MCF 10A (cell line): Measurements from ENCODE around the gene DAPK2. TPM values are rescaled to one million over a fixed set of nuclear protein-coding genes. Genes with fewer than 3 reads are reported as not detected.

Source experiments
- BruUV-seq: library from RNA; stranded (reverse); fragments of 400-500 nt; replicated peaks from 2 replicates; lab custom pipeline; 2021; lab: Mats Ljungman, UMichigan
- CTCF ChIA-PET: fragments of 300-600 bp; sonication (Branson Sonifier 250); formaldehyde crosslinking; extraction: SDS; loops from one replicate; lab custom pipeline; 2021; ENCODE audit warnings: antibody characterized with exemption, inconsistent platforms; lab: Yijun Ruan, JAX
- POLR2A ChIA-PET: fragments of 300-600, 350-650 bp; sonication (Branson Sonifier 250); formaldehyde crosslinking; extraction: SDS; loops from one replicate; lab custom pipeline; 2020; ENCODE audit warnings: antibody characterized with exemption, inconsistent platforms; lab: Yijun Ruan, JAX
- DNase-seq: peaks from one replicate; pipeline ENCODE4 v3.0.0-alpha.2; 2018; ENCODE audit not compliant: unreplicated experiment
- H3K27ac Mint-ChIP-seq: one replicate; pipeline ENCODE4 v1.8.0; 2022; ENCODE audit warnings: mild to moderate bottlenecking, low read depth, mixed read lengths; ENCODE audit not compliant: unreplicated experiment
- H3K27me3 Mint-ChIP-seq: one replicate; pipeline ENCODE4 v1.8.0; 2022; ENCODE audit warnings: mixed read lengths; ENCODE audit not compliant: insufficient read depth, unreplicated experiment
- H3K36me3 Mint-ChIP-seq: one replicate; pipeline ENCODE4 v1.8.0; 2022; ENCODE audit warnings: mild to moderate bottlenecking, moderate library complexity, mixed read lengths; ENCODE audit not compliant: insufficient read depth, unreplicated experiment
- H3K4me1 Mint-ChIP-seq: one replicate; pipeline ENCODE4 v1.8.0; 2022; ENCODE audit warnings: mixed read lengths; ENCODE audit not compliant: insufficient read depth, unreplicated experiment
- H3K4me3 Mint-ChIP-seq: one replicate; pipeline ENCODE4 v1.8.0; 2022; ENCODE audit warnings: mild to moderate bottlenecking, moderate library complexity, mixed read lengths; ENCODE audit not compliant: unreplicated experiment
- H3K9me3 Mint-ChIP-seq: one replicate; pipeline ENCODE4 v1.8.0; 2022; ENCODE audit warnings: mixed read lengths; ENCODE audit not compliant: unreplicated experiment
- CTCF ChIP-seq: fragments of 200-600 bp; IDR thresholded peaks from one replicate; pipeline ENCODE4 v1.8.0; 2022; ENCODE audit warnings: antibody characterized with exemption, mild to moderate bottlenecking; ENCODE audit not compliant: unreplicated experiment
- intact Hi-C: fragments of 100-400 bp; cut with micrococcal nuclease; formaldehyde crosslinking; loops from 2 replicates; pipeline ENCODE4 v1.14.1; 2022
- total RNA-seq: library from RNA; stranded (reverse); gene quantifications from 2 replicates; pipeline ENCODE4 v1.2.3, GENCODE V29; 2022

DAPK2 gene
- total RNA-seq, 1 experiment from 2014 or later = 4.6 TPM

- ChIA-PET POLR2A (interaction anchor here (1.7 kb wide), 1 partner anchor 59 kb away, joined by 5 read pairs; no protein-coding TSS in a partner anchor), CTCF (interaction anchor here (0.7 kb wide), 1 partner anchor 37 kb away, joined by 3 read pairs; no protein-coding TSS in a partner anchor)
- peak; percentile 73 for DNase-seq
- H3K4me3 Mint-ChIP-seq = no peak overlapping the region
- H3K9me3 Mint-ChIP-seq = no peaks in the 10 kb centered on the region
- peak overlapping the region; percentile 49 for H3K27ac Mint-ChIP-seq
- no peaks in the 10 kb centered on the region for H3K36me3 Mint-ChIP-seq
- H3K27me3 Mint-ChIP-seq = no peaks in the 10 kb centered on the region
- intact Hi-C loops = no loop called here
- BruUV-seq = no TSS peak
- peaks cover 24% of the 10 kb centered on the region for H3K4me1 Mint-ChIP-seq
- no peak for TF ChIP-seq CTCF
Measured at GRCh38 chr15:63950911-63951481, 95.3 kb downstream of the DAPK2 start.

GRCh38 chr15:63948971-63949370 lies 97.3 kb downstream of the DAPK2 start:
- no TSS peak for BruUV-seq
- Mint-ChIP-seq H3K9me3 (no peaks in the 10 kb centered on the region), H3K4me3 (no peak overlapping the region), H3K4me1 (peaks cover 37% of the 10 kb centered on the region), H3K27me3 (no peaks in the 10 kb centered on the region), H3K36me3 (no peaks in the 10 kb centered on the region), H3K27ac (no peak overlapping the region)
- TF ChIP-seq CTCF = no peak
- no peak for DNase-seq
- ChIA-PET CTCF (interaction anchor here (1.5 to 1.7 kb wide), 2 partner anchors 98 to 100 kb away, joined by 5 to 7 read pairs; partner anchors contain the start of gene DAPK2), POLR2A (interaction anchor here (1.5 kb wide), 1 partner anchor 55 kb away, joined by 4 read pairs; no protein-coding TSS in a partner anchor)
- intact Hi-C loops = loop anchor here (5.0 kb wide), 2 partner anchors 53 to 118 kb away; no protein-coding TSS in a partner anchor

GRCh38 chr15:63948436-63948835 lies 97.8 kb downstream of the DAPK2 start:
- no peaks in the 10 kb centered on the region for H3K9me3 Mint-ChIP-seq
- no peaks in the 10 kb centered on the region for H3K36me3 Mint-ChIP-seq
- no TSS peak for BruUV-seq
- no peaks in the 10 kb centered on the region for H3K27me3 Mint-ChIP-seq
- peaks cover 37% of the 10 kb centered on the region for H3K4me1 Mint-ChIP-seq
- no peak for TF ChIP-seq CTCF
- H3K27ac Mint-ChIP-seq = no peak overlapping the region
- no peak for DNase-seq
- intact Hi-C loops = loop anchor here (5.0 kb wide), 2 partner anchors 54 to 119 kb away; no protein-coding TSS in a partner anchor
- H3K4me3 Mint-ChIP-seq = no peak overlapping the region
- POLR2A ChIA-PET = interaction anchor here (0.8 to 1.5 kb wide), 2 partner anchors 56 to 95 kb away, joined by 3 to 4 read pairs; no protein-coding TSS in a partner anchor
- CTCF ChIA-PET = interaction anchor here (4.9 to 5.2 kb wide), 2 partner anchors 62 to 98 kb away, joined by 41 to 109 read pairs; partner anchors contain the start of gene DAPK2

- H3K4me1 Mint-ChIP-seq = peaks cover 36% of the 10 kb centered on the region
- intact Hi-C loops = loop anchor here (5.0 kb wide), 2 partner anchors 55 to 120 kb away; no protein-coding TSS in a partner anchor
Measured at GRCh38 chr15:63947228-63947627, 99.1 kb downstream of the DAPK2 start.

More at GRCh38 chr15:63947228-63947627, 99.1 kb downstream of the DAPK2 start:
- no peak for DNase-seq
- ChIA-PET CTCF (interaction anchor here (0.7 to 5.2 kb wide), 11 partner anchors 18 to 294 kb away, joined by 3 to 109 read pairs (median 23); partner anchors contain the start of gene DAPK2), POLR2A (interaction anchor here (1.3 to 2.9 kb wide), 6 partner anchors 23 to 114 kb away, joined by 3 to 28 read pairs (median 16); partner anchors contain the start of genes DAPK2 and HERC1)
- H3K27ac Mint-ChIP-seq = no peak overlapping the region
- H3K36me3 Mint-ChIP-seq = no peaks in the 10 kb centered on the region
- no TSS peak for BruUV-seq
- H3K4me3 Mint-ChIP-seq = no peak overlapping the region
- no peaks in the 10 kb centered on the region for H3K9me3 Mint-ChIP-seq
- H3K27me3 Mint-ChIP-seq = no peaks in the 10 kb centered on the region
- no peak for TF ChIP-seq CTCF
